EH (cell line): ENCODE results near the gene S100A11.

Experiments
- DNase-seq: peaks from one replicate; pipeline ENCODE4 v3.0.0-alpha.2; 2015; ENCODE audit warnings: low read depth

The S100A11 gene

DNA sequence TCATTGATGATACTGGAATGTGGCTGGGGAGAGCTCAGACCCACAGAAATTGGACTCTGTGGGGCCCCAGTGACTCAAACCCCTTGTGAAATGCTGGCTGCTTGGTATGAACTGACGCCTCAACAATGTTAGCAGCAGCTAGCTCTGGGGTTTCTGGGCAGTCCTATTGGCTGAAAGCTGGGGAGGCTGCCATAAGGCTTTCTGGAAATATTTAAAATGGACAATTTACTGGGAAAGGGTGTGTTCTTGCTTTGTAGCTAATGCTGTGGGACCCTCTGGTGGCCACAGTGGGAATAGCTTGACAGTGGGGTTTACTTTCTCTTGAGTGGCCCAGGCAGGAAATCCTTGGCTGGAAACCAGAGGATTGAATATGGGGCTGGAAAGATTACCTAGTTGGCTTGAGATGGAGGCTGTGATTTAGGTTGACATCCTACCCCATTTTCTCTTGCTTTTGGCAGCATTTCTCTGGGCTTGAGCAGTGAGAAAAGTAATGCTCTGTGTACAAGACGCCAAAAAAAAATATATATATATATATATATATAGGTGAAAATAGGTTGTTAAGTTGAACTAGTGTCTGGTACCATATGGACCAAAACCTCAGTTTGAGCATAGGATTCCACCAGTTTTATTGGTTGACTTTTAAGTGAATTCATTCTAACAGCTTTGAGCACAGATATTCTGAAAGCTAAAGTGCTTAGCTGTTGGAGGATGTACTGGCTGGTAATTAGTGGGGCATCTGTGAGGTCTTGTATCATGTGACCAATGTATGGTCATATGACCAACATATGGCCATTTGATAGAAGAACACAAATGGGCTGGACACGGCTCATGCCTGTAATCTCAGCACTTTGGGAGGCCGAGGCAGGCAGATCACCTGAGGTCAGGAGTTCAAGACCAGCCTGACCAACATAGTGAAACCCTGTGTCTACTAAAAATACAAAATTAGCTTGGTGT, 34.9 kb downstream of the S100A11 start:
- peak; percentile 90 for DNase-seq

DNA sequence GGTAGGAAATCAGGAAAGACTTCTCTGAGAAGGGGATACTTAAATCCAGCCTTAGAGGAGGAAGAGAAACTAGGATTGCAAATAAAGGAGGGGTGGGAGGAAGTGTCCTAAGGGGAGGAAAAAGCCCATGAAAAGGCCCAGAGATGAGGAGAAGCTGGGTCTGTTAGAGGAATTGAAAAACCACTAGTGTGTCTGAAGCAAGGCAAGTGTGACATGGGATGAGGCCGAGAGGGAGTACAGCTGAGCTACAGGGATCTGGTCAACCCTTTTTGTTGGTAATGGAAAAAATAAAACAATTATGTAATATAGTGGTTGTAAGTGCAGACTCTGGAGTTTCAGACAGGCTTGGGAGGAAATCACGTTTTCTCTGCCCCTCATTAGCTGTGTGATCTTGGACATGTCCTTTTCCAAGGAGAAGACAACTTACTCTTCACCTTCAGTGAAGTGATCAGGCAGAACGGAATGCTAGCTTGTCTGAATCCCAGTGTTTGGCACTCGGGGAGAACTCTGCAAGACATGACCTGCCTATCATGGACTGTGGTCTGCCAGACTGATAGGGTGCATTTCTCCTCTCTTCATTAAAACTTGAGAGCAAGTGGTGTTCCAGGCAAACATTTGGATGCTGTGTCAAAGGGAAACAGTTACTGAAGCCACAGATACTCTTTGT, 35.7 kb downstream of the S100A11 start:
- no peak for DNase-seq

DNA sequence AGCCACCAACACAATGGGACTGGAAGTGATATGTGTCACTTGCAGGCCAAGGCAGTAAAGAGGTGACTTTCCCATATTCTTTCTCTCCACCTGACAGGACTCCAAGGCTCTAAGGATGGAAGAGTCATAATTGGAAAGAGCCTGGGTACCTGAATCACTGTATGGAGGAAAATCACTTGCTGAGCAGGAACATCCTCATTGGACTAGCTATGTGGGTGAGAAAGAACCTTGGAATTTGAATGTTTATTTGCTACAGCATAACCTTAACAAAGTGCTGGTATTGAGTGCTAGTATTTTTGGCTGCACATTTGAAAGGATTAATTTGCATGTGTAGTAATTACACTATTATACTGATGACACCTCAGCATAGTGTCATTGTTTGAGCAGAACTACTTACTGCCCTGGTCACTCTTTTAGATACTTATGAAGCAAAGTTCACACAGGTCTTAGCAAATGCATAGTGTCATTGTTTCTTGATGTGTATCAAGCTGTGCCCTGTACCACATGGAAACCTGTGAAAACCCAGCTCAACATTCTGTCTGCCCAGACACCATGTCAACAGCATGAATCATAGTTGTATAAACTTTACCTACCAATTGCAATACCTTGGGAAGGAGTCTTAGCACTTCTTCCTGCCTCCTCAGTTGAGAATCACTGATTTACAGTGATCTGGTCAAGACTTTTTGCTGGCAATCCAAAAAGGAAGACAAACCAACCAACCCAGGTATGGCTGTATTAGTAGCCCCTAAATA, 38.0 kb downstream of the S100A11 start:
- no peak for DNase-seq

DNA sequence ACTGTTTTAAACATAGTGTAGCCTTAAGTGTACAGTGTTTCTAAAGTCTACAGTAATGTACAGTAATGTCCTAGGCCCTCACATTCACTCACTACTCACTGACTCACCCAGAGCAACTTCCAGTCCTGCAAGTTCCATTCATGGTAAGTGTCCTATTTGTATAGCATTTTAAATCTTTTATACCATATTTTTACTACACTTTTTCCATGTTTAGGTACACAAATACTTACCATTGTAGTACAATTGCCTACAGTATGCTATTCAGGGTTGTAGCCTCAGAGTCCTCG, 39.6 kb downstream of the S100A11 start:
- DNase-seq, result no peak

DNA sequence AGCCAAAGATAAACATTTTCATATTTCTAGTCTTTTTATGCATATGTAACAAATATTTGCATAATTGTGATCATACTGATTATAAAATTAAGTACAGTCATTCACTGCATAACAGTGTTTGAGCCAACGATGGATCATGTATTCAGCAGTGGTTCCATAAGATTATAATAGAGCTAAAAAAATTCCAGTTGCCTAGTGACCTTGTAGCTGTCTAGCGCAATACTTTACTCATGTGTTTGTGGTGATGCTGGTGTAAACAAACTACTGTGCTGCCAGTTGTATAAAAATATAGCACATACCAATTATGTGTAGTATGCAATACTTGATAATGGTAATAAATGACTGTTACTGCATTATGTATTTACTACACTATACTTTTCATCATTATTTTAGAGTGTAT, 41.0 kb downstream of the S100A11 start:
- DNase-seq, result no peak

DNA sequence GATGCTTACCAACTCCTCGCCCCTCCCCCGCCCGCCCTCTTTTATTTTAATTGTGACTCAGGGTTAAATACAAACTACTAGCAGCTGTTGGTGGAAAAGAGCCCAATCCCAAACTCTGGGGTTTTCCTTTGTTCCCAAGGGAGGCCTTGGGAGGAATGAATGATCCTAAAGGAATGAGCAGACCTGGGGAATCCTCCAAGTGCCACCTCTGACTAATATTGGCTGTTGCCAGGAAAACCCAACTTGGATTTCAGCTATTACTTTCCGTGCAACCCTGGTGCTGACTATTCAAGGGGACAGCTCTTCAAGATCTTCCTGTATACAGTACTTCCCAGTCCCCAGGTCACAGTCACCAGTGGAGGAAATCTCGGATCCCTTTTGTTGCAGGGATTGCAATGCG, 41.8 kb downstream of the S100A11 start:
- DNase-seq, result peak; percentile 98

DNA sequence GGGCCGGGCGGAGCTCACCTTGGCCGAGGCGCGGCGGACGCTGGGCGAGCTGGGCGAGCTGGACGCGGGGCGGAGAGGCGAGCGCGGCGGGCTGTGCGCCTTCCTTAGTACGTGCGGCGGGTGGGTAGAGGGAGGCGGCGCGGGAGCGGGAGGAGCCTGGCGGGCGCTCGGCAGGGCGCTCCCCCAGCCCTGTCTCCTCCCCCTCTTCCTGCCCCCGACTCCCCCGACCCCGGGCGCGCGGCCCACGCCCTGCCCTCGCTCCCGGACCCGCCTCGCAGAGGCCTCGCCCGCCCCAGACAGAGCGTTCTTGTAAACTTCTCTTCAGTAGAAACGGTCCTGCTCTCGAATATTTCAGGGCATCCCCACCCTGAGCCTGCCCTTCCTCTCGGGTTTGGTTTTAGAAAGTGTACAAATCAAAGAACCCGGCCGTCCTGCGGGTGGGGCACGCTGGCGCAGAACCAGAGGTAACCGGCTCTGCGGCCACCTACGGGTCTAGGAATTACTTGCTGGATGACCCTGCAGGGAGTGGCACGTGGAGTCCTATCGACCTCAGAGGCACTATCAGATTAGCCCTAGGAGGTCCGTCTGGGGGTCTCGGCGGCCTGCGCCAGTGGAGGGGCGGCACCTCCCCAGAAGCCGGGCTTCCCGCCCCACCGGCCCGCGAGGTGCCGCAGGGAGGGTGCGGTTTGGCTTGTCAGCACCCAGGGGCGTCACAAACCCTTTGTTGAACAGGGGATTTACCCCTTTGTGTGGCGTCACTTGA, 42.9 kb downstream of the S100A11 start, which contains the start of gene S100A10:
S100A10 (minus strand) TSS at position 126 of the 763 bp plus-strand sequence. CDS start 7,629 bp downstream, outside the sequence.
- peak; percentile 77 for DNase-seq

DNA sequence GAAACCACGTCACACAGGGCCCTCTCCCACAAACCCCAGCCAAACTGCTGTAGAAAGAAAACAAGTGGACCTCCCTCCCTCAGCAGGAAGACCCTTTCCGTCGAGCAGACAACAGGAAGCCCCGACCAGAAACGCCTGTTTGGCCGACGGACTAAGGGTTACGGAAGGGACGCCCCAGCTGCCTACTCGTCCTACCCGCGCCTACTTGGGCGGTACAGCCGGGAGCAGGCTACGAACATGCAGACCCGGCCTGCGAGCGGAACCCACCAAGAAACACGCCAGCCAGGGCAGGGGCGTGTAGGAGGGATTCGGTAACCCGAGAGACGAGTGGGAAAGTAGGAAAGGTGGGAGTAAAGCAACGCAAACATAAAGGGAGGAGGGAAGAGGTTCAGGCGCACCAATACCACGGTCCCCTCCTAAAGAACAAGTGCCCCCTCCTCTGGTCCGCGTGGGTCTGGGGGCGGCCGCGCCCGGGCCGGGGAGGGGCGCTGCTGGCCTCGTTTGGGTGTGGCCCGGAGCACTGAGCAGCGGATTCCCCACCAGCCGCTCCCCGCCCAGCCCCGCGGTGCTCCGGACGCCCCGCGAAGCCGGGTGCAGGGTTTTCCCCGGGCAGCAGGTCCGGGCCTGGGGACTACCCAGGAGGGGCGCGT, 43.6 kb downstream of the S100A11 start:
- peak; percentile 44 for DNase-seq

DNA sequence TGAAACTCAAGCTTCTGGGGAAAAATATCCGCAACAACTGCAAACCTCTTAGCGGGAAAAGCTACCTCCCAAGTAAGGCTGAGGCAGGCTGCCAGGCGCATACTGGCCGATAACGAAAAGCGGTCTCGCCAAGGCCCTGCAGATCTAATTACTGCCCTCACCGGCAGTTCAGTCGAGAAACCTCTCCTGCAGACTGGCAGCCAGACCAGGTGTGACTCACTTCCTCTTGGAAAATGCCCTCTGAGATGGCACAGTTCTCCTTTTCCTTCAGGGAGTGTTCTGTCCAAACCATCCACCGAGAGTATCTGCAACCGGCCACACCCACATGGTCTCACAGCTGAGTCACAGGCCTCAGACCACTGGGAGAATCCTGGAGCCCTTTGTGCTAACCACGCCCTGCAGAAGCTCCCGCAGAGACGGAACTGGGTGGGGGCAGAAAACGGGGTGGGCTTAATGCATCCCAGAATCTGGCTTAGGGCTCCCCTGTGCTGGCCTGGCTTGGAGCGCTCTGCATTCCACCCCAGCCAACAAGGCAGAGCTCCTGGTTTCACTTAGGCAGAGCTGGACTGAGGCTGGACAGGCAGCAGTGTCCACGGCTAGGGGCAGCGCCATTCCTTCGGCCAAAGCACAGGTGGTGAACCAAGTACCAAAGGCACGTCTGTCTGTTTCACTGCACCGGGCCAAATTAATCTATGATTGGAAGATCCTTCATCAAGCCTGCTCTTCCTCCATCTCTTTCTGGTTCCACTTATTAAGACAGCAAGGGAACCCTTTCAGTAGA, 44.3 kb downstream of the S100A11 start:
- peak; percentile 94 for DNase-seq

DNA sequence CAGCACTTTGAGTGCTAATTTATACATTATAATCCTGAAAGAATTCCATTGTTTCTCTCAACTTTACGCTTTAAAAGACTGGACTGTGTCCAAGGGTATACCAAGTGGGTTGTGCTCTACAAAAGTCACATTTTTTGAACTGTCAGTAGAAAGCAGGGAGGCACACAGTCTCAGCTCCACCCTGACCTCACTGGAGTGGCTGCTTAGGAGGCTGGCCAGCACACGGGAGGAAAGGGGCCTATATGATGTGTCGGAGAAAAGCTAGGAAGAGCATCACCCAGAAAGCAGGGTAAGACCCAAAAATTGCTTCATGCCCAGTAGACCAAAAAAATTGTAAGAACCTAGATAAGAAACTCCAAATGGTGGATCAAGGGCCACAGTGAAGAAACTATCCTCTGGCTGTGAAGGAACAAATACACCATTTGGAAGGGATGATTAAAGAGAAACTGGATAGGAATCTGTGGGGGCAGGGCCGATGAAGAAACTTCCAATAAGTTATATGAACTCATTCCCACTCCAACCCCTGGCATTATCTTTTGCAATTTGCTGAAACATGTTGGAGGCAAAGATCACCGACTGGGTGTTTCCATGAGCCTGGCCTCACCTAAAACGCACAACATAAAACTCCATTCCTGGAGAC, 45.0 kb downstream of the S100A11 start:
- DNase-seq, result no peak

DNA sequence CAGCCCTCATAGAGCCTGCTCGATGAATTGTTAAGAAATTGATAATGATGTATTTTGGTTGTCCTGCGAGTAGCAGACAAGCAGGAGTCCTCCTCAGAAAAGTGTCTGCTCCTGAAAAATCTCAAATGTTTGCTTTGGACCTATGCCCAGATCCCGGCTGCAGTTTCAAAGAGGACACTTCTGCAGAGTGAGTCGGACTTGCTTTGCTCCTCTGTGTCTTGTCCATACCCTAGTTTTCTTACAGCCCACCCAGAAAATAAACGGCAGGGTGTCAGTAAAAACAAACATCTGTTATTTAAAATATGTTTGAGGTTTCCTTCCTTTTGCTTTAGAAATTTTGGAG, 46.0 kb downstream of the S100A11 start:
- peak; percentile 84 for DNase-seq

DNA sequence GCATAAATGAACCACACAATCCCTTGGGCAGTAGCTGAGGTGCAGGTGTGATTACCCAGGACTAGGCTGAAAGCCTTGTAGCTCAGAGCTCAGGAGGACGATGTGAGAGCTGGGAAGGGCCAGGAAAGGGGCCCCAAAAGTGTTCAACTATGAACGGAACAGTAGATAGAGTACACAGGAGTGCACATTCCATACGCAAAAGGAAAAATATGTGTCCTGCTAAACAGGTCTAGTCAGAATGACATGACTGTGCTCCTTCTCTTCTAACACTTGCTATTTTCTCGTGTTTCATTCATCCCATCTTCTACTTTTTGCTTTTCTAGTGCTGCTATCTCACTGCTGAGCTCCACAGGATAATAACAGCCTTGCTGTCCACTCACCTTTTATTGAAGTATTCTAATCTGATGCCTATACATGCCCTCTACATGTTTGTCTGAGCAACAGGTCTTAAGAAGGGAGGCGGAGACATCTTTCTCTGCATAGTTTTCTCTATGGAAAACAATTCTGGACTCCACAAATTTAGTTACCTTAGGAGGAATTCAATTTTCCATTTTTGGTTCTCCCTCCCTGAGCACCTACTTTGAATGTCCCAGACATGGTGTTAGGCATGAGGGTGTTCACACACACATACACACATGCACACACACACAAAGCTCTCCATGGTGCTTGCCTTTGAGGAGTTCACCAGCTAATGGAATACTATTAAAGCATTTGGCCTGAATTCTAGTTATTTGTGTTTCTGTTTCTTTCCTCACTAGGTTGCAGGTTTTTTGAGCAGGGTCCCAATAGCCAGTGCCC, 46.5 kb downstream of the S100A11 start:
- peak; percentile 19 for DNase-seq

DNA sequence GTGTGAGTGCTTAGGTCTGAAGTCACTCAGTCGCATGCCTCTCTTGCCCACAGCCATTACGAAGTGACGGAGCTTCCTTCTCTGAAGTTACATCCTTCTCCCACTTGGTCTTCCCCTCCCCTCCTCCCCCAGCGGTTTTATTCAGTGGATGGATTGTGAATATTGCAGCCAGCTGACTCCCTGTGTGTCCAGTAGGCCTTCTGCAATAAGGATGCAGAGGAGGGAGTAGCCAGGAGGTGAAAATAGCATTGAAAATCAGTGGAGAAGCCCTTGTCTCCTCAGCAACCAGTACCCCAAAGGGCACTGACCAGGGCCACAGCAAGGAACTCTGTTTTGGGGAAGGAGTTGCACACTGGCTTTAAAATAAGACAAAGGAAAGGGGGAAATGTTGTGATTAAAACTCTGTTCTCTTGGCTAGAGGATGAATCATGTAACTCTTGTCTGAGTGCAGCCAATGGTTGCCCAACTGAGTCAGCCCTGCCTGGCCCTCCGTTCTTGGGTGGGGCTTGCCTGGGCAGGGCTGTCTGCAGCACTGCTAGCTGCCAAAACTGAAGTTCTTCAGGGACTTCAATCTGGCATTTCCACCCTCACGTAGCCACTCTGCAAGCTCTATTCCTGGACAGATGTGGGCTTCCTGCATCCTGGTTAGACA, 47.5 kb downstream of the S100A11 start:
- peak; percentile 89 for DNase-seq

DNA sequence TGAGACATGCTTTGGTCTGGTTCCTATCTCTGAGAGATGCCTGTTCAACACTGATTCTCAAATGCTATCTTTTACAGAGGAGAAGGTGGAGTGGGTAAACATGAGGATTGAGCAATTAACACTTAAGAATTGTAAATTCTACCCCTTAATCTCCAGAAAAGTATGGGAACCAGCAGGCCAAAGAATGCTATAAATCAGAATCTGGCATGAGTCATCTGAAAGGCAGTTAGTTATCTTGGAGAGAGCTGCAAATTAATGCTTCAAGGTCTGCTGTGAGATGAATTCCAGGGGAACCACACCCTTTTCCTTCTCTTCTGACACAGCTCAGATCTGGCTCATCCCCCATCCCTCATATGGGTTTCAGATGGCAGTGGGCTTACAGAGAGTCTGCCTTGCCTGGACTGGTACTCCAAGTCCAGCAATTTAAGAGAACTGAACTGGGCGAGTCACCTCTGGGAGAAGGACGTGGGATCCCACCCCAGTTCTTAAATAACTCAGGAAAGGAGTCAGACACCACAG, 48.3 kb downstream of the S100A11 start:
- peak; percentile 94 for DNase-seq

DNA sequence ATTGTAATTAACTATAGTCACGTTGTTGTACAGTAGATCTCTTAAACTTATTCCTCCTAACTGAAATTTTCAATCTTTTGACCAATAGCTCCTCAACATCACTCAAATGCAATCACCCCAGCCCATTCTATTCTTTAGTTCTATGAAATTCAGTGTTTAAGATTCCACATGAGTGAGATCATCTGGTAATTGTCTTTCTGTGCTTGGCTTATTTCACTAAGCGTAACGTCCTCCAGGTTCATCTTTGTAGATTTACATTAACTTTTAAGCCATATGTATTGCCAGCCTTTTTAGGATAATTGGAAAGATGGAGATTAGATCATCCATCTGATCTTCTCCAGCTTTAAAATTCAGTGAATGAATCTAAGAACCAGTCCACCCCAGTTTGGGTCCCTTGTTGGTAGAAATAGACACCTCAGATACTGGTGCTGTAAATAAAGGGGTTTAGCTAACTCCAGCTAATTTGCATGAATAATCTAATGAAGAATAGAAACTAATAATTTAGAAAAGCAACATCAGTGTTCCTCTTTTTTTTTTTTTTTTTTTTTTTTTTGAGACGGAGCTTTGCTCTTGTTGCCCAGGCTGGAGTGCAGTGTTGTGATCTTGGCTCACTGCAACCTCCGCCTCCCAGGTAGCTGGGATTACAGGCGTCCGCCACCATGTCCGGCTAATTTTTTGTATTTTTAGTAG, 50.2 kb downstream of the S100A11 start:
- DNase-seq, result peak; percentile 38

DNA sequence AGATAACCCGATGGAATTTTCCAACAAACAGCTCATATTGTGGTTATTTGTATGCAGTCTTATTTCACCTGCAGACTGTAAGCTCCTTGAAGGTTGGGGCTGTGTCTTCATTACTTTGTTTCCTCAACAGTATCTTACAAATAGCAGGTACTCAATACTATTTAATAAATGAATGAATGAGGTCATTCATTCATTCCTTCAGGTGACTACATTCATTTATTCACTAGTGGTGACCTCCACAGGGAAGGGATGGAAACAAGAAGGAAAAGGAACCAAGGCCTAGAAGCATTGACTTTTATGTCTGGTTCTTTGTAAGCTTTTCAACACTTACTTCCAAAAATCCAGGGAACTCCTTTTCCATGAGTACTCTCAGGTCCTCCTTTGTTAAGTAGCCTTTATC, 51.0 kb downstream of the S100A11 start:
- DNase-seq, result no peak

DNA sequence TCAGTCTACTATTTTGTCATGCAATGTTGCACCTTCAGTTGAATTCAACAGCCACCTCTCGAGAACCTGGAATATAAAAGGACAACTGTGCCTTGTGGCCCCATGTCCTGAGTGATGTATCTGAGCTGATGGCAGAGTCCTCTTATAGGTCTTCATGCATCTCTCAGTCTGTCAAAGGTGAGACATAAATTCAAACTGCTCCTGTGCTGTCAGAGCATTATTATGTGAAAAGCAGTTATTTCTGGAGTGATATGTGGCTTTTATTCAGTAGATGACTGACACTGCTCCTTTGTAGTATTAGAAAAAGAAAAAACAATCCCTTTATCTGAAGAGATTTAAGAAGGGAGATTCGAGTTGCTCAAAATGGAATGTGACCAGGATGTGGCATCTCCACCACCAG, 51.5 kb downstream of the S100A11 start:
- no peak for DNase-seq
